NCI-H2081 (cell line): ENCODE results near the gene CASP6.
A peak's percentile ranks its signal among the peaks of the same experiment; 100 is the strongest.
"Not testable (repeated sequence)": the region's sequence is repeated elsewhere in the genome, so short reads cannot be mapped to it uniquely, and the experiment has no call there.

Experiments
- DNase-seq, 2 experiments: peaks; one replicate each; lab custom pipeline; 2025; lab: John Stamatoyannopoulos, UW

The CASP6 gene

GRCh38 chr4:109719604-109720003, 16.4 kb upstream of the CASP6 start:
- DNase-seq: no peak

GRCh38 chr4:109718759-109719158, 15.5 kb upstream of the CASP6 start:
- no peak for DNase-seq

- no peak for DNase-seq
Measured at GRCh38 chr4:109713500-109713899, 10.3 kb upstream of the CASP6 start.

DNA sequence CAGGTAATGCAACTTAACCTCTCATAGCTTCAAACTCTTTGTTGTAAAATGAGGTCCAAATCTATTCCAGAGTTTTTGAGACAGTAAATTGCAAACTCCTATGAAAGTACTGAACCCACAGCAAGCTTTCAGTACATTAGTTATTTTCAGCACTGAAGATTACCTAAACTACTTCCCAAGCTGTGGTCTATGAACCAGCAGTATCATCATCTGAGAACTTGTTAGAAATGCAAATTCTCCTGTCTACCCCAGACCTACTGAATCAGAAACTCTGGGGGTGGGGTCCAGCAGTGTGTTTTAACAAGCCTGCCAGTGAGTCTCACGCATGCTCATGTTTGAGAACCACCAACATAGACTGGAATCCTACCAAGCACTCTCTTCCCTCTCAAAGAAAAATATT, 5.7 kb upstream of the CASP6 start:
- no peak for DNase-seq

- DNase-seq: no peak
Measured at GRCh38 chr4:109708435-109708834, 5.2 kb upstream of the CASP6 start.

- DNase-seq: no peak
Measured at GRCh38 chr4:109703664-109704361, 568 bp upstream of the CASP6 start.

DNA sequence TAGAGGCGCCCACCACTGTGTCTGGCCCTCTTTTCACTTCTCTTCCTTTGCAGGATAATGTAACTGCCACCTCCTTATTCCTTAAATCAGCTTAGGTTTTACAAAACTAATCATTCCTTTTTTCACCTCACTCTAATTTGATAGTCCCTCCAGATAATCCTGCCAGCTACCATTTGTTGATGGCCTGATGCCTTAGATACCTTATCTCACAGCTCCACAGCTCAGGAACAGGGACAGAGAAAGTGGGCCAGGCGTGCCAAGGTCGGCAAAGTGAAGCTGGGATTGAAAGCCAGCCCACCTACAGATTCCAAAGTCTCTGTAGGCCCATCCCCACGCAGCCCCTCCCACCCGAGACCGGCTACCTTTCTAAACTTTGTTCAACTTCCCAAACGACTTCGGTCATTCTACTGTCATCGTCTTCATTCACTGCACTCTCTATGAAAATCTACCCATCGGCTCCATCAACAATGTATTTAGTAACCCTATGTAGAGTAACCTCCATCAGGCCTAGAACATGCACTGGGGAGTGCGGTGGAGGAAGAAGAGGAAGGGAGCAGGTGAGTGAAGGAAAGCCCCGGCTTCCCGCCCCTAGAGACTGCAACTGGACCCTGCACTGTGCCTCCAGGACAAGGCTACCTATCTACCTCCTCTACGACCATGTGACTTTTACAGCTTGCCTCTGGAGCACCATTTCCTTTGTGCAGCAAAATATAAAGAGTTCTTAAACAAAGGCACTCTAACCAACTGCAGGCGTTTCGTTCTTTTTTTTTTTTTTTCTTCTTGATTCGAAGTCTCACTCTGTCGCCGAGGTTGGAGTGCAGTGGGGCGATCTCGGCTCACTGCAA, 1.5 kb downstream of the CASP6 start:
- DNase-seq: peak in 1 of 2 experiments; percentile 3

DNA sequence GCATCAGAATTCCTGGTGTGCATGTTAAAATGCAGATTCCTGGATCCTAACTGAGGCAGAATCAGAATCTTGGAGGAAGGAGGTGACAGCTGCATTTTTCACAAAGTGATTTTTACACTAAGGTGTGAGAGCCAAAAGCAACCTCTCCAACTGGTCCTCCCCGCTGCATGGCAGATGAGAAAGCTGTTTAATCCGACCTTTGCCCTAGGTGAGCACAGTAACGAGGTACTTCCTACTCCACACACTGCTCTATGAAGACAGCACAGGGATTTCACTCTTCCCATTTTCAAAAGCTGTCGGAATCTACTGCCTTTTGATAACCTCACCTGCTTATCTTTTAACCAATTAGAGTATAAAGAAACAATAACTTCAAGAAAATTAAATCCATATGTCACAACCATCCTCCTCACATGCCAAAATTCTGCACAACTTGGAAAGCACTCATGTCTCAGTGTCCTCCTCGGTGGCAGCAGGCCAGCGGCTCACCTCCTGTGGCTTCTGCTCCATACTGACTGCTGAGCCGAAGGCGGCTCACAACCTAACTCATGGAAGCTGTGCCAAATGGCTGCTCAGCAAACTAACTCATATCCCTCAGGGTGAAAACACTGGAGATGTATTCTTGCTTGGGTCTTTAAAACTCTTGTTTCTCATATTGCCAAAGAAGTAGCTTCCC, 3.6 kb downstream of the CASP6 start:
- DNase-seq: no peak

GRCh38 chr4:109698656-109699055, 4.6 kb downstream of the CASP6 start:
- no peak for DNase-seq

GRCh38 chr4:109691411-109691920, 11.8 kb downstream of the CASP6 start:
- DNase-seq: no peak

- DNase-seq: no peak
Measured at GRCh38 chr4:109690690-109691410, 12.4 kb downstream of the CASP6 start.

DNA sequence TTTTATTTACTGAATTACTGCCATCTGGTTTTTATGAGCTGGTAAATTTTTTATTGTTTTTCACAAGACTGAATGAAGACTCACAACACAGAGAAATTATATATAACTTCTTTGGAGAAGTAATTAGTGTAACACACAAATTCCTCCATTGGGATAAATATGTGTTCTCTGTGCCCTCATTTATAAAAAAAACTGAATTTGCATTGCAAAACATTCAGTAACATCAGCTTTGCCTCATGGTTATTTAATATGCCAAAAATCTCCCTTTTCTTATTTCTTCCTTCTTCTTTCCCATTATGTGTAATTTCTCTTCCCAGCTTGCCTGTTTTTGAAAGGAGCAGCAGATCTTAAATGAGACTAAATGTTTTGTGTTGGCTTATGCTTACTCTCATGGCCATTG, 18.5 kb downstream of the CASP6 start:
- DNase-seq: no peak

- DNase-seq: no peak
Measured at GRCh38 chr4:109683621-109684253, 19.5 kb downstream of the CASP6 start.

GRCh38 chr4:109682875-109683274, 20.4 kb downstream of the CASP6 start:
- no peak for DNase-seq

GRCh38 chr4:109678925-109679324, 24.3 kb downstream of the CASP6 start:
- not testable (repeated sequence) for DNase-seq

GRCh38 chr4:109678472-109678871, 24.8 kb downstream of the CASP6 start:
- not testable (repeated sequence) for DNase-seq

GRCh38 chr4:109676886-109677285, 26.4 kb downstream of the CASP6 start:
- no peak for DNase-seq

DNA sequence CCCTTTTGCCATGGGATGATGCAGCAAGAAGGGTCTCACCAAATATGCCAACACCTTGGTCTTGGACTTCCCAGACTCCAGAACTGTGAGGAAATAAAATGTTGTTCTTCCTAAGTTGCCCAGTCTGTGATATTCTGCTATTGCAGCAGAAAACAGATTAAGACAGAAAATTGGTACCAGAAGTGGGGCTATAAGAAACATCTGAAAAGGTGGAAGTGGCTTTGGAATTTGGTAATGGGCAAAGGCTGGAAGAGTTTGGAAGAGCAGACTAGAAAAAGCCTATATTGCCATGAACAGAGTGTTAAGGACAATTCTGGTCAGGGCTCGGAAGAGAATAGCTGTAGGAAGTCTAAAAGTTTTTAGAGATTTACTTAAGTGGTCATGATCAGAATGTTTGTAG, 27.4 kb downstream of the CASP6 start:
- DNase-seq: no peak

DNA sequence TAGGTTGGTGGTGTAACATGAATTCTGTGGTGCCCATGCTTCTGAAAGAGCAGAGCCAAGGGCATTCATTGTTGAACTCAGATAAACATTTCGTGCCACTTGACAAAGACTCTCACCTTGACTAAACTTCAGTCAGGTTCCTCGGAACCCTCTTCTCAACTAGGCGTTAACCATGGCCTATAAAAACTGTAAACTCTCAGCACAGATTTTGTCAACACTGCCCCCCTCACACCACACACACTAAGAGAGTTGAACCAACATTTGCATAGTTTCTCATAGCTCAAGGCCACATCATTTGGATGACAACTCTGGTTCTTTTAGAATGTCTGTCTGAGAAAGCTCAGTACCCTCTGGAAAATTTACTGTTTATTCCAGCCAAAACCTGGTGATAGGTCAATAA, 28.1 kb downstream of the CASP6 start:
- no peak for DNase-seq

GRCh38 chr4:109673303-109673702, 29.9 kb downstream of the CASP6 start:
- peak in 1 of 2 experiments; percentile 3 for DNase-seq

GRCh38 chr4:109672169-109672930, 30.9 kb downstream of the CASP6 start:
- no peak for DNase-seq
